ENCODE measurements around the gene MND1. TPM values are rescaled to one million over a fixed set of nuclear protein-coding genes. Genes with fewer than 3 reads are reported as not detected.

The MND1 gene
- total RNA-seq, 2 donors from 2014 or later: 15.4 to 30.3 TPM

- H3K9me3 Mint-ChIP-seq: no peaks in the 10 kb centered on the region
- no peak for TF ChIP-seq CTCF (conservative IDR thresholded peaks at IDR 0.05)
- H3K27ac ChIP-seq (ENCODE audit: low read depth, low read length): no peak overlapping the region
- no peak overlapping the region for H3K27ac Mint-ChIP-seq
- WGBS, 2 experiments (ENCODE audit: insufficient coverage in 1 of 2, insufficient read length in 1 of 2): 93 to 98% methylated on average over 6 to 13 of the region's 13 CpGs
- H3K4me3 Mint-ChIP-seq: no peak overlapping the region
- H3K36me3 Mint-ChIP-seq (ENCODE audit: low read depth): no peaks in the 10 kb centered on the region
- no peaks in the 10 kb centered on the region for H3K36me3 ChIP-seq (ENCODE audit: control insufficient read depth, insufficient read depth, low read length)
- no peak overlapping the region for H3K9ac ChIP-seq (ENCODE audit: extremely low read depth, low read length, poor library complexity, severe bottlenecking)
- no peaks in the 10 kb centered on the region for H3K4me1 Mint-ChIP-seq
- H3K4me3 ChIP-seq (ENCODE audit: low read length): no peak overlapping the region
- no peaks in the 10 kb centered on the region for H3K9me3 ChIP-seq (ENCODE audit: control insufficient read depth, low read length)
- DNase-seq: no peak
- H3K27me3 ChIP-seq (ENCODE audit: control insufficient read depth, insufficient read depth, low read length, poor library complexity, severe bottlenecking): no peaks in the 10 kb centered on the region
- H3K27me3 Mint-ChIP-seq (ENCODE audit: insufficient read depth): no peaks in the 10 kb centered on the region
- H3K4me1 ChIP-seq (ENCODE audit: control insufficient read depth, insufficient read depth, low read length): no peaks in the 10 kb centered on the region
These were observed 94.6 kb downstream of the MND1 start for GRCh38 chr4:153438916-153439756.

GRCh38 chr4:153439831-153440230 lies 95.3 kb downstream of the MND1 start:
- Histone ChIP-seq H3K4me1 (ENCODE audit: control insufficient read depth, insufficient read depth, low read length) (no peaks in the 10 kb centered on the region), H3K36me3 (ENCODE audit: control insufficient read depth, insufficient read depth, low read length) (no peaks in the 10 kb centered on the region), H3K4me3 (ENCODE audit: low read length) (no peak overlapping the region), H3K27ac (ENCODE audit: low read depth, low read length) (no peak overlapping the region), H3K9ac (ENCODE audit: extremely low read depth, low read length, poor library complexity, severe bottlenecking) (no peak overlapping the region), H3K27me3 (ENCODE audit: control insufficient read depth, insufficient read depth, low read length, poor library complexity, severe bottlenecking) (no peaks in the 10 kb centered on the region), H3K9me3 (ENCODE audit: control insufficient read depth, low read length) (no peaks in the 10 kb centered on the region)
- no peak for DNase-seq
- 89 to 94% methylated on average over 9 of the region's 9 CpGs for WGBS, 2 experiments (ENCODE audit: insufficient coverage in 1 of 2, insufficient read length in 1 of 2)
- no peak overlapping the region for H3K27ac Mint-ChIP-seq
- no peaks in the 10 kb centered on the region for H3K36me3 Mint-ChIP-seq (ENCODE audit: low read depth)
- no peaks in the 10 kb centered on the region for H3K27me3 Mint-ChIP-seq (ENCODE audit: insufficient read depth)
- no peak overlapping the region for H3K4me3 Mint-ChIP-seq
- no peaks in the 10 kb centered on the region for H3K9me3 Mint-ChIP-seq
- no peak for TF ChIP-seq CTCF (conservative IDR thresholded peaks at IDR 0.05)
- H3K4me1 Mint-ChIP-seq: no peaks in the 10 kb centered on the region

- Histone ChIP-seq H3K9ac (ENCODE audit: extremely low read depth, low read length, poor library complexity, severe bottlenecking) (no peak overlapping the region), H3K4me1 (ENCODE audit: control insufficient read depth, insufficient read depth, low read length) (no peaks in the 10 kb centered on the region), H3K27me3 (ENCODE audit: control insufficient read depth, insufficient read depth, low read length, poor library complexity, severe bottlenecking) (no peaks in the 10 kb centered on the region), H3K27ac (ENCODE audit: low read depth, low read length) (no peak overlapping the region), H3K4me3 (ENCODE audit: low read length) (no peak overlapping the region), H3K9me3 (ENCODE audit: control insufficient read depth, low read length) (no peaks in the 10 kb centered on the region), H3K36me3 (ENCODE audit: control insufficient read depth, insufficient read depth, low read length) (no peaks in the 10 kb centered on the region)
- Mint-ChIP-seq H3K27ac (no peak overlapping the region), H3K4me3 (no peak overlapping the region), H3K27me3 (ENCODE audit: insufficient read depth) (no peaks in the 10 kb centered on the region), H3K36me3 (ENCODE audit: low read depth) (no peaks in the 10 kb centered on the region), H3K4me1 (no peaks in the 10 kb centered on the region), H3K9me3 (no peaks in the 10 kb centered on the region)
- no peak for DNase-seq
- 92 to 94% methylated on average over 3 to 6 of the region's 6 CpGs for WGBS, 2 experiments (ENCODE audit: insufficient coverage in 1 of 2, insufficient read length in 1 of 2)
- TF ChIP-seq CTCF (conservative IDR thresholded peaks at IDR 0.05): no peak
These were observed 96.0 kb downstream of the MND1 start for GRCh38 chr4:153440475-153440874.
